GM23338 (cell line): ENCODE data around the gene LPCAT3.

Experiments
- CREB1 ChIP-seq: fragments of 250-450 bp; sonication (Bioruptor Pico); IDR thresholded peaks from 2 replicates; pipeline ENCODE4 v1.5.0; 2020; ENCODE audit warnings: low read depth, mild to moderate bottlenecking, moderate library complexity
- CTCF ChIP-seq, 2 experiments: fragments of 200-600 bp in 1 of 2; sonication (generic) in 1 of 2; conservative IDR thresholded peaks; 2 replicates each; pipeline versions ENCODE4 v1.5.1 to v1.6.1; 2016 to 2017; ENCODE audit warnings: antibody characterized with exemption in 2 of 2, low read depth in 2 of 2, mild to moderate bottlenecking in 2 of 2, moderate library complexity in 1 of 2
- EZH2 ChIP-seq: fragments of 200-600 bp; sonication (generic); IDR thresholded peaks from one replicate; pipeline ENCODE4 v1.8.0; 2017; ENCODE audit warnings: antibody characterized with exemption, mild to moderate bottlenecking, low read depth; ENCODE audit not compliant: unreplicated experiment
- EZH2phosphoT487 ChIP-seq: fragments of 200-600 bp; sonication (generic); IDR thresholded peaks from one replicate; pipeline ENCODE4 v1.8.1; 2018; ENCODE audit warnings: antibody characterized with exemption; ENCODE audit not compliant: unreplicated experiment
- JUNB ChIP-seq: IDR thresholded peaks from one replicate; pipeline ENCODE4 v1.6.1; 2016; ENCODE audit warnings: antibody characterized with exemption; ENCODE audit not compliant: unreplicated experiment
- POLR2AphosphoS5 ChIP-seq: IDR thresholded peaks from 2 replicates; pipeline ENCODE4 v1.6.1; 2016; ENCODE audit warnings: antibody characterized with exemption, low read depth
- TF ChIP-seq, protein P1 (sequence below): IDR thresholded peaks from one replicate; pipeline ENCODE4 v1.6.1; 2018; ENCODE audit warnings: antibody characterized with exemption; ENCODE audit not compliant: unreplicated experiment

- TF ChIP-seq EZH2: no peak
- no peak for TF ChIP-seq CTCF (conservative IDR thresholded peaks at IDR 0.05; ENCODE audit: low read depth in 2 of 2)
- no peak for TF ChIP-seq CREB1 (CRISPR knock-in tag)
- no peak for TF ChIP-seq EZH2phosphoT487
- TF ChIP-seq, protein P1, sequence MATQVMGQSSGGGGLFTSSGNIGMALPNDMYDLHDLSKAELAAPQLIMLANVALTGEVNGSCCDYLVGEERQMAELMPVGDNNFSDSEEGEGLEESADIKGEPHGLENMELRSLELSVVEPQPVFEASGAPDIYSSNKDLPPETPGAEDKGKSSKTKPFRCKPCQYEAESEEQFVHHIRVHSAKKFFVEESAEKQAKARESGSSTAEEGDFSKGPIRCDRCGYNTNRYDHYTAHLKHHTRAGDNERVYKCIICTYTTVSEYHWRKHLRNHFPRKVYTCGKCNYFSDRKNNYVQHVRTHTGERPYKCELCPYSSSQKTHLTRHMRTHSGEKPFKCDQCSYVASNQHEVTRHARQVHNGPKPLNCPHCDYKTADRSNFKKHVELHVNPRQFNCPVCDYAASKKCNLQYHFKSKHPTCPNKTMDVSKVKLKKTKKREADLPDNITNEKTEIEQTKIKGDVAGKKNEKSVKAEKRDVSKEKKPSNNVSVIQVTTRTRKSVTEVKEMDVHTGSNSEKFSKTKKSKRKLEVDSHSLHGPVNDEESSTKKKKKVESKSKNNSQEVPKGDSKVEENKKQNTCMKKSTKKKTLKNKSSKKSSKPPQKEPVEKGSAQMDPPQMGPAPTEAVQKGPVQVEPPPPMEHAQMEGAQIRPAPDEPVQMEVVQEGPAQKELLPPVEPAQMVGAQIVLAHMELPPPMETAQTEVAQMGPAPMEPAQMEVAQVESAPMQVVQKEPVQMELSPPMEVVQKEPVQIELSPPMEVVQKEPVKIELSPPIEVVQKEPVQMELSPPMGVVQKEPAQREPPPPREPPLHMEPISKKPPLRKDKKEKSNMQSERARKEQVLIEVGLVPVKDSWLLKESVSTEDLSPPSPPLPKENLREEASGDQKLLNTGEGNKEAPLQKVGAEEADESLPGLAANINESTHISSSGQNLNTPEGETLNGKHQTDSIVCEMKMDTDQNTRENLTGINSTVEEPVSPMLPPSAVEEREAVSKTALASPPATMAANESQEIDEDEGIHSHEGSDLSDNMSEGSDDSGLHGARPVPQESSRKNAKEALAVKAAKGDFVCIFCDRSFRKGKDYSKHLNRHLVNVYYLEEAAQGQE: no peak
- TF ChIP-seq POLR2AphosphoS5: no peak
- no peak for TF ChIP-seq JUNB
Observed at GRCh38 chr12:7059780-7060179, 41.5 kb upstream of the LPCAT3 start.
